Neural progenitor cell (in vitro differentiated cells): Measurements from ENCODE around the gene ARHGAP20.

Experiments
- EZH2 ChIP-seq: fragments of 200-600 bp; sonication (generic); IDR thresholded peaks from 2 replicates; pipeline ENCODE4 v1.6.1; 2017; ENCODE audit warnings: antibody characterized with exemption, mild to moderate bottlenecking, moderate library complexity
- EZH2phosphoT487 ChIP-seq: fragments of 200-600 bp; sonication (generic); IDR thresholded peaks from 2 replicates; pipeline ENCODE4 v1.6.1; 2017; ENCODE audit warnings: antibody characterized with exemption
- TF ChIP-seq, protein P1 (sequence below): fragments of 200-600 bp; sonication (generic); IDR thresholded peaks from 2 replicates; pipeline ENCODE4 v1.5.1; 2017; ENCODE audit warnings: antibody characterized with exemption, mild to moderate bottlenecking

- TF ChIP-seq, protein P1, sequence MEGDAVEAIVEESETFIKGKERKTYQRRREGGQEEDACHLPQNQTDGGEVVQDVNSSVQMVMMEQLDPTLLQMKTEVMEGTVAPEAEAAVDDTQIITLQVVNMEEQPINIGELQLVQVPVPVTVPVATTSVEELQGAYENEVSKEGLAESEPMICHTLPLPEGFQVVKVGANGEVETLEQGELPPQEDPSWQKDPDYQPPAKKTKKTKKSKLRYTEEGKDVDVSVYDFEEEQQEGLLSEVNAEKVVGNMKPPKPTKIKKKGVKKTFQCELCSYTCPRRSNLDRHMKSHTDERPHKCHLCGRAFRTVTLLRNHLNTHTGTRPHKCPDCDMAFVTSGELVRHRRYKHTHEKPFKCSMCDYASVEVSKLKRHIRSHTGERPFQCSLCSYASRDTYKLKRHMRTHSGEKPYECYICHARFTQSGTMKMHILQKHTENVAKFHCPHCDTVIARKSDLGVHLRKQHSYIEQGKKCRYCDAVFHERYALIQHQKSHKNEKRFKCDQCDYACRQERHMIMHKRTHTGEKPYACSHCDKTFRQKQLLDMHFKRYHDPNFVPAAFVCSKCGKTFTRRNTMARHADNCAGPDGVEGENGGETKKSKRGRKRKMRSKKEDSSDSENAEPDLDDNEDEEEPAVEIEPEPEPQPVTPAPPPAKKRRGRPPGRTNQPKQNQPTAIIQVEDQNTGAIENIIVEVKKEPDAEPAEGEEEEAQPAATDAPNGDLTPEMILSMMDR: no peak
- TF ChIP-seq EZH2phosphoT487 (no peak), EZH2 (no peak)
Measured at GRCh38 chr11:110530900-110531741, 181.1 kb downstream of the ARHGAP20 start.
